ENCODE data around the gene STYK1. TPM values are rescaled to one million over a fixed set of nuclear protein-coding genes. Genes with fewer than 3 reads are reported as not detected.

The STYK1 gene
- total and polyA plus RNA-seq, 10 of the 15 experiments (the other 5 are each of a cell fraction or from before 2014, with no cell fraction given): 0.62 to 1.2 (median 0.82) TPM; not detected in 1

GRCh38 chr12:10717410-10717809 lies 43.6 kb upstream of the STYK1 start:
- Histone ChIP-seq H3K9me3 (replicated peaks; ENCODE audit: control insufficient read depth, insufficient read depth, low read length) (no peaks in the 10 kb centered on the region), H3K27me3 (replicated peaks in 1 of 2; ENCODE audit: control insufficient read depth in 2 of 2, insufficient read depth in 2 of 2, low read length in 1 of 2) (no peaks in the 10 kb centered on the region), H3K4me2 (ENCODE audit: control insufficient read depth, insufficient read depth) (peak overlapping the region; percentile 62), H3K9ac (ENCODE audit: control insufficient read depth, insufficient read depth, low read length) (no peak overlapping the region), H3K4me1 (ENCODE audit: control insufficient read depth, insufficient read depth, low read length) (no peaks in the 10 kb centered on the region), H2AFZ (ENCODE audit: control insufficient read depth, low read depth, low read length) (no peak overlapping the region), H3K79me2 (ENCODE audit: control insufficient read depth, insufficient read depth, low read length) (peaks cover 54% of the 10 kb centered on the region), H3K36me3 (ENCODE audit: control insufficient read depth in 2 of 2, insufficient read depth in 2 of 2, low read length in 1 of 2) (peaks cover 0 to 21% of the 10 kb centered on the region in 2 experiments; a peak in 3 of 4 replicates), H4K20me1 (ENCODE audit: control insufficient read depth, insufficient read depth) (no peaks in the 10 kb centered on the region), H3K4me3 (no peak overlapping the region), H3K27ac (ENCODE audit: control insufficient read depth, insufficient read depth) (peak overlapping the region; percentile 35; the same call in 1 of the 2 replicates)
- ChIA-PET POLR2A (interaction anchor here (2.0 kb wide), 1 partner anchor 33 kb away, joined by 7 read pairs; no protein-coding TSS in a partner anchor), RAD21 (ENCODE audit: unreplicated experiment) (no interaction called here), CTCF (interaction anchor here (1.2 to 2.7 kb wide), 3 partner anchors 10 to 32 kb away, joined by 3 to 29 read pairs (median 6); no protein-coding TSS in a partner anchor), SMC1A (ENCODE audit: uncharacterized antibody, unreplicated experiment) (interaction anchor here (1.0 to 4.8 kb wide), 3 partner anchors 17 to 32 kb away, joined by 3 to 35 read pairs (median 12); no protein-coding TSS in a partner anchor)
- no peak for ATAC-seq
- intact Hi-C loops (cut with micrococcal nuclease; ENCODE audit: unreplicated experiment) (no loop called here), in situ Hi-C loops (cut with MboI) (no loop called here)
- 48% methylated on average over 2 of the region's 2 CpGs for WGBS (ENCODE audit: insufficient coverage, insufficient replicate concordance, low lambda C conversion rate, missing lambda C conversion rate)
- DNase-seq (ENCODE audit: low read depth, low spot score): no peak
- no TSS peak for BruUV-seq (replicated peaks)
- no peak for FAIRE-seq
- no peak for TF ChIP-seq BCL11A (IDR thresholded peaks at IDR 0.05; ENCODE audit: low read depth, low read length)
- TF ChIP-seq FOS (IDR thresholded peaks at IDR 0.05; ENCODE audit: borderline replicate concordance, extremely low read depth, insufficient read length): no peak
- TF ChIP-seq ZNF207 (IDR thresholded peaks at IDR 0.05; ENCODE audit: borderline replicate concordance): no peak
- TF ChIP-seq ZNF384 (IDR thresholded peaks at IDR 0.05; ENCODE audit: borderline replicate concordance, low read depth, low read length): no peak
- TF ChIP-seq NRF1 (conservative IDR thresholded peaks at IDR 0.05; ENCODE audit: low read depth, low read length): no peak
- TF ChIP-seq MYC (IDR thresholded peaks at IDR 0.05; ENCODE audit: insufficient read depth, insufficient read length, insufficient replicate concordance, low read length, severe bottlenecking): no peak
- no peak for TF ChIP-seq RAD51 (IDR thresholded peaks at IDR 0.05)
- TF ChIP-seq USF1 (IDR thresholded peaks at IDR 0.05; ENCODE audit: borderline replicate concordance, extremely low read length, insufficient read depth, low read depth, low read length): no peak
- no peak for TF ChIP-seq MXI1 (IDR thresholded peaks at IDR 0.05; ENCODE audit: low read depth, low read length)
- TF ChIP-seq, protein P1, sequence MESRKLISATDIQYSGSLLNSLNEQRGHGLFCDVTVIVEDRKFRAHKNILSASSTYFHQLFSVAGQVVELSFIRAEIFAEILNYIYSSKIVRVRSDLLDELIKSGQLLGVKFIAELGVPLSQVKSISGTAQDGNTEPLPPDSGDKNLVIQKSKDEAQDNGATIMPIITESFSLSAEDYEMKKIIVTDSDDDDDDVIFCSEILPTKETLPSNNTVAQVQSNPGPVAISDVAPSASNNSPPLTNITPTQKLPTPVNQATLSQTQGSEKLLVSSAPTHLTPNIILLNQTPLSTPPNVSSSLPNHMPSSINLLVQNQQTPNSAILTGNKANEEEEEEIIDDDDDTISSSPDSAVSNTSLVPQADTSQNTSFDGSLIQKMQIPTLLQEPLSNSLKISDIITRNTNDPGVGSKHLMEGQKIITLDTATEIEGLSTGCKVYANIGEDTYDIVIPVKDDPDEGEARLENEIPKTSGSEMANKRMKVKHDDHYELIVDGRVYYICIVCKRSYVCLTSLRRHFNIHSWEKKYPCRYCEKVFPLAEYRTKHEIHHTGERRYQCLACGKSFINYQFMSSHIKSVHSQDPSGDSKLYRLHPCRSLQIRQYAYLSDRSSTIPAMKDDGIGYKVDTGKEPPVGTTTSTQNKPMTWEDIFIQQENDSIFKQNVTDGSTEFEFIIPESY (IDR thresholded peaks at IDR 0.05): no peak
- TF ChIP-seq, protein P2, sequence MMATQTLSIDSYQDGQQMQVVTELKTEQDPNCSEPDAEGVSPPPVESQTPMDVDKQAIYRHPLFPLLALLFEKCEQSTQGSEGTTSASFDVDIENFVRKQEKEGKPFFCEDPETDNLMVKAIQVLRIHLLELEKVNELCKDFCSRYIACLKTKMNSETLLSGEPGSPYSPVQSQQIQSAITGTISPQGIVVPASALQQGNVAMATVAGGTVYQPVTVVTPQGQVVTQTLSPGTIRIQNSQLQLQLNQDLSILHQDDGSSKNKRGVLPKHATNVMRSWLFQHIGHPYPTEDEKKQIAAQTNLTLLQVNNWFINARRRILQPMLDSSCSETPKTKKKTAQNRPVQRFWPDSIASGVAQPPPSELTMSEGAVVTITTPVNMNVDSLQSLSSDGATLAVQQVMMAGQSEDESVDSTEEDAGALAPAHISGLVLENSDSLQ (IDR thresholded peaks at IDR 0.05): no peak
- TF ChIP-seq SUZ12 (IDR thresholded peaks at IDR 0.05; ENCODE audit: unreplicated experiment): no peak
- no peak for TF ChIP-seq MTA3 (IDR thresholded peaks at IDR 0.05; ENCODE audit: borderline replicate concordance, low read length)
- no peak for TF ChIP-seq NFYB (IDR thresholded peaks at IDR 0.05; ENCODE audit: insufficient read depth, low read depth, low read length)
- no peak for TF ChIP-seq RELA (IDR thresholded peaks at IDR 0.05; ENCODE audit: borderline replicate concordance, partially characterized antibody)

All from GM12878 (cell line).